SH-SY5Y (cell line): ENCODE data around the gene MYO7B.

ENCODE experiments used
- GATA2 ChIP-seq: IDR thresholded peaks from 2 replicates; pipeline ENCODE4 v1.6.1; 2011; ENCODE audit warnings: mild to moderate bottlenecking, low read depth, low read length
- GATA3 ChIP-seq: IDR thresholded peaks from 2 replicates; pipeline ENCODE4 v1.6.1; 2011; ENCODE audit warnings: low read depth, mild to moderate bottlenecking, low read length, moderate library complexity

- TF ChIP-seq GATA3 (no peak), GATA2 (no peak)
Measured at GRCh38 chr2:127637725-127638252, 102.3 kb downstream of the MYO7B start.
